Thyroid gland (tissue), 4 donors: ENCODE data around the gene CAMKMT. TPM values are rescaled to one million over a fixed set of nuclear protein-coding genes. Genes with fewer than 3 reads are reported as not detected.

ENCODE experiments used
- DNase-seq, 2 donors: peaks; one replicate each; pipeline ENCODE4 v3.0.0-alpha.2; 2019
- H3K27ac ChIP-seq, 3 donors: fragments of 200-600 bp; sonication (generic); 1 replicate in 2 of 3; 2 replicates in 1 of 3; pipeline ENCODE4 v1.5.1; 2016 to 2019; ENCODE audit warnings: mild to moderate bottlenecking in 1 of 3, moderate library complexity in 1 of 3
- H3K27me3 ChIP-seq: fragments of 200-600 bp; sonication (generic); one replicate; pipeline ENCODE4 v1.5.1; 2019
- H3K36me3 ChIP-seq, 2 donors: fragments of 200-600 bp; sonication (generic); one replicate each; pipeline ENCODE4 v1.5.1; 2016 to 2019
- H3K4me1 ChIP-seq, 2 donors: fragments of 200-600 bp; sonication (generic); one replicate each; pipeline ENCODE4 v1.5.1; 2017 to 2019
- H3K4me3 ChIP-seq, 3 donors: fragments of 200-600 bp; sonication (generic); replicated peaks in 1 of 3; 1 replicate in 2 of 3; 2 replicates in 1 of 3; pipeline ENCODE4 v1.5.1; 2016; ENCODE audit warnings: mild to moderate bottlenecking in 1 of 3
- H3K9me3 ChIP-seq: fragments of 200-600 bp; sonication (generic); one replicate; pipeline ENCODE4 v1.5.1; 2017
- POLR2A ChIP-seq, 2 donors: fragments of 450-650 bp; IDR thresholded peaks; one replicate each; pipeline ENCODE4 v1.6.1; 2017; ENCODE audit warnings: antibody characterized with exemption in 2 of 2, mild to moderate bottlenecking in 2 of 2, moderate library complexity in 1 of 2
- WGBS, 2 donors: methylation state at CpG; one replicate each; pipeline ENCODE4 v1.1.5; 2017; 5-methylcytosine and 5-hydroxymethylcytosine counted together
- intact Hi-C: fragments of 100-400 bp; cut with DNase I; formaldehyde crosslinking; loops from one replicate; pipeline ENCODE4 v1.15.1; 2023
- total RNA-seq, 4 donors: library from RNA; depleted of rRNA; stranded (reverse); fragments of >200 nt; gene quantifications; one replicate each; pipeline ENCODE4 v1.2.3, GENCODE V29; 2016
- TF ChIP-seq, protein P1 (sequence below), 6 experiments: fragments of 200-600 bp in 3 of 6; fragments of 450-650 bp in 3 of 6; sonication (generic) in 3 of 6; IDR thresholded peaks; one replicate each; pipeline ENCODE4 v1.5.1; 2016 to 2019; ENCODE audit warnings: antibody characterized with exemption in 6 of 6, mild to moderate bottlenecking in 2 of 6, inconsistent platforms in 1 of 6, moderate library complexity in 1 of 6

Gene CAMKMT
- total RNA-seq: 10 to 100 TPM; 13.5 to 23.7 (median 17.2) TPM

DNA sequence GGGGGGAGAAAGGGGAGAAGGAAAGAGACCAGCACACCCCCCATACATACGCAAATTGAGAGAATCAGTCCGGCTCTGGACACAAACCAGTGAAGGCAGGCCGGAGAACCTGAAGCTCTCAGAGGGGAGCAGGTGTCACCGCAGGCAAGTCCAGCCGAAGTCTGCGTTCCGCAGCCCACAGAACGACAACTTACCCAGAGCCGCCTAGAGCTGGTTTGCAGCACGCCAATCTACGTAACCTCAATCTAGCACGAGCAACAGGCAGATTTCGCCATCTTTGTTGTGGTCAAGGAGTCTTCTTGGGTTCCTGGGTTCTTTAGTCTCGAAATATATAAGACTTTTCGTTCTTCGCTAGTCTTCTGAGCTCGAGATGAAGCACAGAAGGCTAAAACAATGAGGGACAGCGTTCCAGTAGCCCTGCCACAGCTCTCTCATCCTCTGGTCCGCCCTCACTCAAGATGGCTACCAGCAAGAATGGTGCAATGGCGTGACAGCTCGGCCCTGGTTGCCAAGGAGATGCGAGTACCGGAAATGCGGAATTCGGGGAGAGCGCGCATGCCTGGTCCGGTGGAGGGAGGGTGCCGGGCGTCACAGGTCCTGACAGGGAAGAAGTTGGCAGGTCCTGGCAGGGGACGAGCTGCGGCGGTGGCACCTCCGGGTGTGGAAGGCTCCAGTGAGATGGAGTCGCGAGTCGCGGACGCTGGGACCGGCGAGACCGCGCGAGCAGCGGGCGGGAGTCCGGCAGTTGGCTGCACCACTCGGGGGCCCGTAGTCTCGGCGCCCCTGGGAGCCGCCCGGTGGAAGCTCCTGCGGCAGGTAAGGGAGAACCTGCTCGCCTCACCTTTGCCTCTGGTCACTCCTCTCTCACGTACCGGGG, at the start of gene CAMKMT, which contains the start of gene PREPL:
Gene CAMKMT (plus strand): TSS at position 618 of the 877 bp plus-strand sequence.
Gene PREPL (minus strand): TSS at position 165 of the 877 bp plus-strand sequence. CDS start 15,152 bp downstream, outside the sequence.
- intact Hi-C loops: no loop called here
- Histone ChIP-seq H3K36me3 (no peaks in the 10 kb centered on the region), H3K27me3 (no peaks in the 10 kb centered on the region), H3K4me3 (peak within 1 kb of the TSS; percentile 82 to 91 (median 90)), H3K9me3 (no peaks in the 10 kb centered on the region), H3K27ac (peak within 1 kb of the TSS; percentile 97 to 99 (median 98)), H3K4me1 (peaks cover 23 to 26% of the 10 kb centered on the region in 2 donors)
- TF ChIP-seq POLR2A (IDR thresholded peaks at IDR 0.05): peak; percentile 80 to 87
- TF ChIP-seq, protein P1, sequence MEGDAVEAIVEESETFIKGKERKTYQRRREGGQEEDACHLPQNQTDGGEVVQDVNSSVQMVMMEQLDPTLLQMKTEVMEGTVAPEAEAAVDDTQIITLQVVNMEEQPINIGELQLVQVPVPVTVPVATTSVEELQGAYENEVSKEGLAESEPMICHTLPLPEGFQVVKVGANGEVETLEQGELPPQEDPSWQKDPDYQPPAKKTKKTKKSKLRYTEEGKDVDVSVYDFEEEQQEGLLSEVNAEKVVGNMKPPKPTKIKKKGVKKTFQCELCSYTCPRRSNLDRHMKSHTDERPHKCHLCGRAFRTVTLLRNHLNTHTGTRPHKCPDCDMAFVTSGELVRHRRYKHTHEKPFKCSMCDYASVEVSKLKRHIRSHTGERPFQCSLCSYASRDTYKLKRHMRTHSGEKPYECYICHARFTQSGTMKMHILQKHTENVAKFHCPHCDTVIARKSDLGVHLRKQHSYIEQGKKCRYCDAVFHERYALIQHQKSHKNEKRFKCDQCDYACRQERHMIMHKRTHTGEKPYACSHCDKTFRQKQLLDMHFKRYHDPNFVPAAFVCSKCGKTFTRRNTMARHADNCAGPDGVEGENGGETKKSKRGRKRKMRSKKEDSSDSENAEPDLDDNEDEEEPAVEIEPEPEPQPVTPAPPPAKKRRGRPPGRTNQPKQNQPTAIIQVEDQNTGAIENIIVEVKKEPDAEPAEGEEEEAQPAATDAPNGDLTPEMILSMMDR (IDR thresholded peaks at IDR 0.05): peak in 1 of 6 experiments; percentile 11
- 1% methylated on average over 29 to 39 of the region's 57 CpGs for WGBS, 2 donors
- peak; percentile 99 for DNase-seq

DNA sequence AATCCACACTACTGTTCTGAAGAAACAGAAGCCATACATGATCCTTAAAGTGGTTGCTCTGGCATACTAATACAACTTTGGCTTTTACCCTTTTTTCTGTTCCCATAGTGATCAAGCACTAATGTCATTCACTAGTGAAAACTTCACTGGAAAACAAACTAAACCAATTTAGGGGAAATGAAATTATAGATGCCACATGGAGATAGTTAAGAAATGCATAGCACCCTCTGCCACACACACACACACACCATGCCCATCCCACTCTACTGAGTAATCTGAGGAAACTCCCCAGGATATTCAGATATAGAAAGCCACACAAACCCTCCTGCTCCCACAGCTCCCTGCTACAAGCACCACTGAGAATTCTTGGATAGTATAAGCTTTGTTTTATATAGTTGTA, 47.4 kb upstream of the CAMKMT start:
- H3K27me3 ChIP-seq: no peaks in the 10 kb centered on the region
- intact Hi-C loops: no loop called here
- H3K27ac ChIP-seq: no peak overlapping the region
- H3K9me3 ChIP-seq: no peaks in the 10 kb centered on the region
- DNase-seq: no peak
- H3K36me3 ChIP-seq: peaks cover 8 to 22% of the 10 kb centered on the region in 2 donors
- H3K4me1 ChIP-seq: no peaks in the 10 kb centered on the region
- H3K4me3 ChIP-seq: no peak overlapping the region
- TF ChIP-seq POLR2A (IDR thresholded peaks at IDR 0.05): no peak
- TF ChIP-seq, protein P1 (IDR thresholded peaks at IDR 0.05): no peak

DNA sequence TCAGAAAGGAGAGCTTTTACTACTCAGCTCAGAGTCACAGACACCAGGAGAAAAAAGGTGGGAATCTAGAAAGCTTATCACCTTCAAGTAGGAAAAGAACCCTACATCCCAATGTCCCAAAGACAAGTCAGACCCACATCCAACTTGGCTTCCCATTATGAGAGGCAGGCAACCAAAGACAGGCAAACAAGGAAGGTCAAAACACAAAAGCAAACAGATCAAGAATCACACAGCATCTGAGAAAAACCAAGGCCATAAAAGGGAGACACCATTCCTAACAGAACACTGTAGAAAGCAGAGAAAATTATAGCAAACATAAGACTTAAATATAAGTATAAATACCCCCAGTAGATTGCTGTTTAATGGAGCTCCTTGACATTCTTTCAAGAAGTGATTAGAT, 45.8 kb upstream of the CAMKMT start:
- intact Hi-C loops: no loop called here
- peaks cover 18 to 36% of the 10 kb centered on the region in 2 donors for H3K36me3 ChIP-seq

DNA sequence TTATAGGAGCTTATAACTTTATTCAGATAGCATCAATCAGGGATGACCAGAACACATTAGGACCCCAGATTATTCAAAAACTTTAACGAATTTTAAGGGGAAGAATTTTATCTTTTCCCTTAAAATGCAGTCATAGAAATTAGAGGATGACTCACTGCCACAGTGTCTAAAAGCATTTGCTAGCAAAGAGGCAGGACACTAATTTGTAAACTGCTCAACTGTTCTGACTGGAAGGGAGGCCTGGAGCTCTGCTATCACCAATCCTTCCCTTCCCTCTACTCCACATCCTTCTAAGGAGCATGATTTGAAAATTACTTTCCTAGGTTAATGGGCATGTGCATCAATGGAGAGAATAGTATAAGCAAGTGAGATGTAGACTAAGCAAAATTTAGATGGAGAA, 40.9 kb upstream of the CAMKMT start:
- intact Hi-C loops: no loop called here
- no peak for DNase-seq
- no peak overlapping the region for H3K27ac ChIP-seq
- H3K9me3 ChIP-seq: no peaks in the 10 kb centered on the region
- peaks cover 32 to 39% of the 10 kb centered on the region in 2 donors for H3K36me3 ChIP-seq
- H3K27me3 ChIP-seq: no peaks in the 10 kb centered on the region
- no peak overlapping the region for H3K4me3 ChIP-seq
- TF ChIP-seq, protein P1 (IDR thresholded peaks at IDR 0.05): no peak
- TF ChIP-seq POLR2A (IDR thresholded peaks at IDR 0.05): no peak
- H3K4me1 ChIP-seq: peaks cover 14 to 15% of the 10 kb centered on the region in 2 donors
- WGBS, 2 donors: 89 to 92% methylated on average over 1 of the region's 1 CpG

More for the DNA sequence above, 45.8 kb upstream of the CAMKMT start:
- H3K27ac ChIP-seq: no peak overlapping the region
- H3K27me3 ChIP-seq: no peaks in the 10 kb centered on the region
- H3K9me3 ChIP-seq: no peaks in the 10 kb centered on the region
- TF ChIP-seq POLR2A (IDR thresholded peaks at IDR 0.05): no peak
- TF ChIP-seq, protein P1 (IDR thresholded peaks at IDR 0.05): no peak
- H3K4me3 ChIP-seq: no peak overlapping the region
- DNase-seq: no peak
- H3K4me1 ChIP-seq: no peaks in the 10 kb centered on the region

DNA sequence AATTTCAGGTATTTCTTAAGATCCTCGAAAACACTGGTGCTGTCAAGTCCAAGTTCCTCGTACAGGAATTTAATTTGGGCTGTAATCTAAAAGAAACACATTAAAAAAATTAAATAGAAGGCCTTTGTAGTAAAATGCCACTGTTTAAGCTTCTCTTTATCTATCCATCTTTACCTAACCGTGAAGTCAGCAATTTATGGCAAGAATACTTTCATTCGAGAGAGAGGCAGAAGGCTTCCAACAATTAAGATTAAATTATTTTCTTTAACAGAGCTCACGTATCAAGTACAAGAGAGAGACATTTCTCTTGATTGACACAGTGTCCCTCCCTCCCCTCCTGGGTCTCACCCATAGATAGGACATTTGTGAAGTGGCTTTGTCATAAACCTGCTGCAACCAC, 40.4 kb upstream of the CAMKMT start:
- Histone ChIP-seq H3K36me3 (peaks cover 32 to 39% of the 10 kb centered on the region in 2 donors), H3K27me3 (no peaks in the 10 kb centered on the region), H3K4me1 (peaks cover 17 to 19% of the 10 kb centered on the region in 2 donors), H3K27ac (no peak overlapping the region), H3K4me3 (no peak overlapping the region), H3K9me3 (no peaks in the 10 kb centered on the region)
- WGBS, 2 donors: 93 to 95% methylated on average over 5 of the region's 5 CpGs
- TF ChIP-seq POLR2A (IDR thresholded peaks at IDR 0.05): no peak
- TF ChIP-seq, protein P1 (IDR thresholded peaks at IDR 0.05): no peak
- DNase-seq: no peak
- intact Hi-C loops: no loop called here
